H9 (cell line): ENCODE data around the gene MEF2A. TPM values are rescaled to one million over a fixed set of nuclear protein-coding genes. Genes with fewer than 3 reads are reported as not detected.

ENCODE experiments used
- DNase-seq: peaks from one replicate; pipeline ENCODE4 v3.0.0-alpha.2; 2017
- H2AFZ ChIP-seq: one replicate; pipeline ENCODE4 v1.6.1; 2013; ENCODE audit warnings: mild to moderate bottlenecking, low read length, control low read depth, moderate library complexity
- H2AK5ac ChIP-seq: 2 replicates; pipeline ENCODE4 v1.6.1; 2013; ENCODE audit warnings: low read length, control low read depth, mixed read lengths; ENCODE audit not compliant: insufficient read length
- H2BK120ac ChIP-seq: one replicate; pipeline ENCODE4 v1.6.1; 2013; ENCODE audit warnings: low read depth, mild to moderate bottlenecking, low read length, control low read depth, inconsistent platforms; ENCODE audit not compliant: poor library complexity, severe bottlenecking
- H2BK12ac ChIP-seq: 2 replicates; pipeline ENCODE4 v1.6.1; 2013; ENCODE audit warnings: low read length, control low read depth, mixed read lengths, low read depth; ENCODE audit not compliant: insufficient read length
- H2BK15ac ChIP-seq: 2 replicates; pipeline ENCODE4 v1.6.1; 2013; ENCODE audit warnings: low read depth, low read length, control low read depth
- H2BK20ac ChIP-seq: one replicate; pipeline ENCODE4 v1.6.1; 2013; ENCODE audit warnings: low read depth, mild to moderate bottlenecking, low read length, control low read depth, inconsistent platforms; ENCODE audit not compliant: poor library complexity, severe bottlenecking
- H2BK5ac ChIP-seq: 2 replicates; pipeline ENCODE4 v1.6.1; 2013; ENCODE audit warnings: low read length, control low read depth, mixed read lengths; ENCODE audit not compliant: insufficient read length
- H3K14ac ChIP-seq: 2 replicates; pipeline ENCODE4 v1.6.1; 2013; ENCODE audit warnings: low read length, control low read depth; ENCODE audit not compliant: insufficient read depth
- H3K18ac ChIP-seq: 2 replicates; pipeline ENCODE4 v1.6.1; 2013; ENCODE audit warnings: low read depth, mild to moderate bottlenecking, mixed read lengths, low read length, control low read depth; ENCODE audit not compliant: insufficient read length
- H3K23ac ChIP-seq: 2 replicates; pipeline ENCODE4 v1.6.1; 2013; ENCODE audit warnings: low read length, control low read depth, mixed read lengths, low read depth; ENCODE audit not compliant: insufficient read length
- H3K23me2 ChIP-seq: 2 replicates; pipeline ENCODE4 v1.6.1; 2013; ENCODE audit warnings: low read depth, mild to moderate bottlenecking, mixed read lengths, low read length, control low read depth; ENCODE audit not compliant: insufficient read length, poor library complexity, severe bottlenecking
- H3K27ac ChIP-seq: 2 replicates; pipeline ENCODE4 v1.5.1; 2013; ENCODE audit warnings: low read length, control low read depth, mixed read lengths, low read depth; ENCODE audit not compliant: insufficient read length
- H3K27me3 ChIP-seq: 2 replicates; pipeline ENCODE4 v1.6.1; 2013; ENCODE audit warnings: low read length, control low read depth, inconsistent platforms; ENCODE audit not compliant: insufficient read depth
- H3K4ac ChIP-seq: 2 replicates; pipeline ENCODE4 v1.6.1; 2013; ENCODE audit warnings: low read depth, mild to moderate bottlenecking, control low read depth, inconsistent platforms, low read length, moderate library complexity
- H3K4me1 ChIP-seq: 2 replicates; pipeline ENCODE4 v1.6.1; 2013; ENCODE audit warnings: low read length, control low read depth, inconsistent platforms; ENCODE audit not compliant: insufficient read depth
- H3K4me2 ChIP-seq: 2 replicates; pipeline ENCODE4 v1.6.1; 2013; ENCODE audit warnings: low read length, control low read depth, mixed read lengths; ENCODE audit not compliant: insufficient read length, insufficient read depth
- H3K56ac ChIP-seq: 2 replicates; pipeline ENCODE4 v1.6.1; 2013; ENCODE audit warnings: low read depth, mild to moderate bottlenecking, mixed read lengths, low read length, control low read depth; ENCODE audit not compliant: insufficient read length
- H3K79me1 ChIP-seq: 2 replicates; pipeline ENCODE4 v1.6.1; 2013; ENCODE audit warnings: low read depth, mild to moderate bottlenecking, moderate library complexity, low read length, control low read depth, inconsistent platforms; ENCODE audit not compliant: insufficient read depth, poor library complexity, severe bottlenecking
- H3K79me2 ChIP-seq: 2 replicates; pipeline ENCODE4 v1.6.1; 2013; ENCODE audit warnings: low read length, control low read depth, inconsistent platforms; ENCODE audit not compliant: insufficient read depth
- H3K9ac ChIP-seq: 2 replicates; pipeline ENCODE4 v1.6.1; 2013; ENCODE audit warnings: low read length, control low read depth, mixed read lengths; ENCODE audit not compliant: insufficient read length; ENCODE audit errors: extremely low read depth
- H3K9me3 ChIP-seq: one replicate; pipeline ENCODE4 v1.6.1; 2013; ENCODE audit warnings: low read depth, low read length, inconsistent platforms; ENCODE audit not compliant: control insufficient read depth
- H3T11ph ChIP-seq: one replicate; pipeline ENCODE4 v1.6.1; 2013; ENCODE audit warnings: mild to moderate bottlenecking, low read length, control low read depth, inconsistent platforms
- H4K20me1 ChIP-seq: one replicate; pipeline ENCODE4 v1.6.1; 2013; ENCODE audit not compliant: control insufficient read depth, insufficient read length, insufficient read depth
- H4K5ac ChIP-seq: 2 replicates; pipeline ENCODE4 v1.6.1; 2013; ENCODE audit warnings: low read depth, mild to moderate bottlenecking, mixed read lengths, low read length, control low read depth; ENCODE audit not compliant: insufficient read length
- H4K8ac ChIP-seq: replicated peaks from 2 replicates; pipeline ENCODE4 v1.6.1; 2013; ENCODE audit warnings: low read length, control low read depth, mixed read lengths, low read depth; ENCODE audit not compliant: insufficient read length
- H4K91ac ChIP-seq: 2 replicates; pipeline ENCODE4 v1.6.1; 2013; ENCODE audit warnings: low read depth, mild to moderate bottlenecking, moderate library complexity, mixed read lengths, low read length, control low read depth; ENCODE audit not compliant: insufficient read length
- H3K27ac Mint-ChIP-seq, 3 experiments: 2 replicates in 2 of 3; 3 replicates in 1 of 3; pipeline ENCODE4 v1.8.0; 2020 to 2021; ENCODE audit warnings: mixed read lengths in 3 of 3, mild to moderate bottlenecking in 1 of 3, moderate library complexity in 1 of 3
- H3K27me3 Mint-ChIP-seq: 2 replicates; pipeline ENCODE4 v1.8.0; 2021; ENCODE audit warnings: low read depth, mild to moderate bottlenecking, moderate library complexity, mixed read lengths
- H3K36me3 Mint-ChIP-seq, 3 experiments: 2 replicates in 2 of 3; 3 replicates in 1 of 3; pipeline ENCODE4 v1.8.0; 2020 to 2021; ENCODE audit warnings: low read depth in 3 of 3, mixed read lengths in 3 of 3; ENCODE audit not compliant: insufficient read depth in 1 of 3
- H3K4me1 Mint-ChIP-seq, 2 experiments: 2 replicates each; pipeline ENCODE4 v1.8.0; 2020; ENCODE audit warnings: mixed read lengths in 2 of 2
- H3K4me3 Mint-ChIP-seq, 2 experiments: 2 replicates in 1 of 2; 3 replicates in 1 of 2; pipeline ENCODE4 v1.8.0; 2020 to 2021; ENCODE audit warnings: mild to moderate bottlenecking in 2 of 2, mixed read lengths in 2 of 2, moderate library complexity in 1 of 2
- H3K9me3 Mint-ChIP-seq, 2 experiments: 2 replicates in 1 of 2; 3 replicates in 1 of 2; pipeline ENCODE4 v1.8.0; 2020; ENCODE audit warnings: mild to moderate bottlenecking in 2 of 2, mixed read lengths in 2 of 2, moderate library complexity in 1 of 2
- CTCF ChIP-seq: fragments of 200-600 bp; sonication (generic); conservative IDR thresholded peaks from 3 replicates; pipeline ENCODE4 v1.8.0; 2021; ENCODE audit warnings: antibody characterized with exemption, mild to moderate bottlenecking
- WGBS: extraction: QIAGEN DNeasy Blood & Tissue Kit; methylation state at CpG from one replicate; pipeline ENCODE4 v1.1.7; 2013; ENCODE audit warnings: missing lambda C conversion rate, low lambda C conversion rate, mixed read lengths; ENCODE audit not compliant: insufficient read length; ENCODE audit errors: extremely low coverage; 5-methylcytosine and 5-hydroxymethylcytosine counted together
- total RNA-seq: library from RNA; stranded (reverse); gene quantifications from 2 replicates; pipeline ENCODE4 v1.2.1, GENCODE V29; 2021

The MEF2A gene
- total RNA-seq, 1 experiment from 2014 or later, result 20.7 TPM

- Histone ChIP-seq H3K27ac (no peak overlapping the region), H2BK5ac (no peak overlapping the region), H3K18ac (no peak overlapping the region), H3K79me2 (peaks cover 17% of the 10 kb centered on the region), H3K23ac (no peak overlapping the region), H3K23me2 (peaks cover 6% of the 10 kb centered on the region), H4K8ac (no peak overlapping the region), H3K4ac (no peak overlapping the region), H2BK120ac (no peak overlapping the region), H2BK15ac (no peak overlapping the region), H4K5ac (no peak overlapping the region), H2BK12ac (no peak overlapping the region), H3K79me1 (peaks cover 6% of the 10 kb centered on the region), H3K27me3 (no peaks in the 10 kb centered on the region), H3K14ac (no peak overlapping the region), H4K20me1 (no peaks in the 10 kb centered on the region), H3K4me2 (no peak overlapping the region), H4K91ac (no peak overlapping the region), H3K9ac (no peak overlapping the region), H3T11ph (no peak overlapping the region), H2BK20ac (no peak overlapping the region), H3K4me1 (peaks cover 4% of the 10 kb centered on the region), H2AK5ac (no peak overlapping the region), H3K56ac (no peak overlapping the region), H3K9me3 (no peaks in the 10 kb centered on the region), H2AFZ (no peak overlapping the region)
- DNase-seq, result no peak
- Mint-ChIP-seq H3K27me3 (no peaks in the 10 kb centered on the region), H3K36me3 (peaks cover 2 to 5% (median 4%) of the 10 kb centered on the region in 3 experiments; a peak in 6 of 7 replicates), H3K27ac (no peak overlapping the region), H3K4me3 (no peak overlapping the region), H3K4me1 (peaks cover 35 to 44% of the 10 kb centered on the region in 2 experiments), H3K9me3 (no peaks in the 10 kb centered on the region)
- no peak for TF ChIP-seq CTCF
- no CpG with 5 or more reads among the region's 3 CpGs for WGBS
Measured at GRCh38 chr15:99571299-99571698, 5.5 kb downstream of the MEF2A start.
